Myocyte (in vitro differentiated cells): ENCODE measurements around the gene MYO19. TPM values are rescaled to one million over a fixed set of nuclear protein-coding genes. Genes with fewer than 3 reads are reported as not detected.

Experiments used
- DNase-seq: peaks from one replicate; pipeline ENCODE4 v3.0.0-alpha.2; 2012; ENCODE audit warnings: low read depth
- polyA plus RNA-seq: library from polyadenylated mRNA; unstranded; fragments of >200 nt; gene quantifications from one replicate; pipeline ENCODE4 v1.2.1, GENCODE V29; 2012; ENCODE audit warnings: missing spikeins
- total RNA-seq: library from RNA; depleted of rRNA; stranded (reverse); fragments of >200 nt; gene quantifications from 2 replicates; pipeline ENCODE4 v1.2.3, GENCODE V29; 2014

Gene MYO19
- 18.8 and 22.8 TPM in 2 replicates for total RNA-seq
- polyA plus RNA-seq, result 24.5 TPM

GRCh38 chr17:36534840-36535668, at the start of gene MYO19, which contains the start of gene PIGW:
TSS of gene MYO19 (minus strand) at chr17:36534868. CDS start at chr17:36532538, 2,330 bp downstream.
TSS of gene PIGW (plus strand) at chr17:36534987. CDS start at chr17:36537102, 2,115 bp downstream.
- DNase-seq, result peak; percentile 90

GRCh38 chr17:36583787-36584186, 49.1 kb upstream of the MYO19 start:
- DNase-seq, result no peak

GRCh38 chr17:36578671-36579070, 44.0 kb upstream of the MYO19 start:
- no peak for DNase-seq

GRCh38 chr17:36576793-36577192, 42.1 kb upstream of the MYO19 start:
- no peak for DNase-seq

GRCh38 chr17:36575028-36575427, 40.4 kb upstream of the MYO19 start:
- DNase-seq, result no peak

- no peak for DNase-seq
Measured at GRCh38 chr17:36566081-36566480, 31.4 kb upstream of the MYO19 start.

- no peak for DNase-seq
Measured at GRCh38 chr17:36553459-36553858, 18.8 kb upstream of the MYO19 start.

GRCh38 chr17:36550491-36551417, 16.1 kb upstream of the MYO19 start:
- no peak for DNase-seq

- DNase-seq, result no peak
Measured at GRCh38 chr17:36547776-36548175, 13.1 kb upstream of the MYO19 start.

GRCh38 chr17:36546418-36547093, 11.9 kb upstream of the MYO19 start:
- no peak for DNase-seq

GRCh38 chr17:36545465-36546417, 11.1 kb upstream of the MYO19 start:
- DNase-seq, result peak; percentile 98

GRCh38 chr17:36545077-36545464, 10.4 kb upstream of the MYO19 start:
- no peak for DNase-seq

GRCh38 chr17:36544307-36545076, 9.8 kb upstream of the MYO19 start, which contains the start of gene GGNBP2:
TSS of gene GGNBP2 (plus strand) at chr17:36544919. CDS start at chr17:36545725, 806 bp downstream.
- peak; percentile 95 for DNase-seq

GRCh38 chr17:36544044-36544306, 9.3 kb upstream of the MYO19 start:
- DNase-seq, result peak; percentile 68

GRCh38 chr17:36542755-36543154, 8.1 kb upstream of the MYO19 start:
- DNase-seq, result no peak

GRCh38 chr17:36540696-36541095, 6.0 kb upstream of the MYO19 start:
- no peak for DNase-seq

- no peak for DNase-seq
Measured at GRCh38 chr17:36535669-36536081, 1.0 kb upstream of the MYO19 start.

- peak; percentile 60 for DNase-seq
Measured at GRCh38 chr17:36533935-36534839, 481 bp downstream of the MYO19 start.
